ENCODE results near the gene TMEM263.

TMEM263 gene

GRCh38 chr12:106947461-106947860 lies 8.2 kb upstream of the TMEM263 start:
- H3K4me3 ChIP-seq (ENCODE audit: low read depth, low read length), result no peak overlapping the region
- no peak for DNase-seq
- H3K36me3 ChIP-seq (replicated peaks), result no peaks in the 10 kb centered on the region
- H3K27ac ChIP-seq, result no peak overlapping the region
- TF ChIP-seq CTCF (IDR thresholded peaks at IDR 0.05; ENCODE audit: low read depth, low read length, missing control alignments), result no peak
- no peaks in the 10 kb centered on the region for H3K27me3 ChIP-seq (replicated peaks)
- in situ Hi-C loops (cut with HindIII; ENCODE audit: low pct_ligation_motif_present, low sequenced_read_pairs), result no loop called here

- H3K36me3 ChIP-seq (replicated peaks), result no peaks in the 10 kb centered on the region
- H3K27ac ChIP-seq, result no peak overlapping the region
- H3K4me3 ChIP-seq (ENCODE audit: low read depth, low read length), result no peak overlapping the region
- in situ Hi-C loops (cut with HindIII; ENCODE audit: low pct_ligation_motif_present, low sequenced_read_pairs), result no loop called here
- H3K27me3 ChIP-seq (replicated peaks), result no peaks in the 10 kb centered on the region
- no peak for DNase-seq
- TF ChIP-seq CTCF (IDR thresholded peaks at IDR 0.05; ENCODE audit: low read depth, low read length, missing control alignments), result no peak
Measured at GRCh38 chr12:106950591-106950990, 5.1 kb upstream of the TMEM263 start.

GRCh38 chr12:106953352-106954250 lies 2.1 kb upstream of the TMEM263 start:
- no peak overlapping the region for H3K4me3 ChIP-seq (ENCODE audit: low read depth, low read length)
- no peak for TF ChIP-seq CTCF (IDR thresholded peaks at IDR 0.05; ENCODE audit: low read depth, low read length, missing control alignments)
- peak; percentile 15 for DNase-seq

GRCh38 chr12:106954462-106955376 lies 988 bp upstream of the TMEM263 start:
- peak overlapping the region; percentile 94 for H3K4me3 ChIP-seq (ENCODE audit: low read depth, low read length)
- peak overlapping the region; percentile 97 for H3K27ac ChIP-seq
- H3K27me3 ChIP-seq (replicated peaks), result no peaks in the 10 kb centered on the region
- TF ChIP-seq CTCF (IDR thresholded peaks at IDR 0.05; ENCODE audit: low read depth, low read length, missing control alignments), result no peak
- DNase-seq, result no peak
- in situ Hi-C loops (cut with HindIII; ENCODE audit: low pct_ligation_motif_present, low sequenced_read_pairs), result no loop called here
- no peaks in the 10 kb centered on the region for H3K36me3 ChIP-seq (replicated peaks)

More at GRCh38 chr12:106953352-106954250, 2.1 kb upstream of the TMEM263 start:
- Histone ChIP-seq H3K27me3 (replicated peaks) (no peaks in the 10 kb centered on the region), H3K36me3 (replicated peaks) (no peaks in the 10 kb centered on the region), H3K27ac (no peak overlapping the region)
- in situ Hi-C loops (cut with HindIII; ENCODE audit: low pct_ligation_motif_present, low sequenced_read_pairs), result no loop called here

GRCh38 chr12:106956048-106956578 lies 406 bp downstream of the TMEM263 start:
- DNase-seq, result peak; percentile 43
- Histone ChIP-seq H3K4me3 (ENCODE audit: low read depth, low read length) (peak overlapping the region; percentile 94), H3K27me3 (replicated peaks) (no peaks in the 10 kb centered on the region), H3K27ac (peak overlapping the region; percentile 97), H3K36me3 (replicated peaks) (no peaks in the 10 kb centered on the region)
- TF ChIP-seq CTCF (IDR thresholded peaks at IDR 0.05; ENCODE audit: low read depth, low read length, missing control alignments), result peak; percentile 9
- in situ Hi-C loops (cut with HindIII; ENCODE audit: low pct_ligation_motif_present, low sequenced_read_pairs), result no loop called here

Data from brain microvascular endothelial cell (primary cell).